SK-N-SH treated with all-trans-retinoic acid at 6 μM for 48 hours (cell line): ENCODE measurements around the gene IFIT3.

Experiments used
- ARNTL ChIP-seq: fragments of 450-650 bp; formaldehyde crosslinking; IDR thresholded peaks from 2 replicates; pipeline ENCODE4 v1.5.0; 2020; ENCODE audit warnings: low read depth, mild to moderate bottlenecking, moderate library complexity, borderline replicate concordance
- TCF4 ChIP-seq: fragments of 250-450 bp; sonication (Bioruptor Pico); IDR thresholded peaks from 2 replicates; pipeline ENCODE4 v1.8.0; 2021; ENCODE audit warnings: mild to moderate bottlenecking, moderate library complexity, borderline replicate concordance
- ZFP3 ChIP-seq: fragments of 250-450 bp; sonication (Bioruptor Pico); IDR thresholded peaks from 2 replicates; pipeline ENCODE4 v1.5.0; 2020; ENCODE audit warnings: mild to moderate bottlenecking, moderate library complexity
- ZFP30 ChIP-seq: fragments of 450-650 bp; formaldehyde crosslinking; IDR thresholded peaks from 2 replicates; pipeline ENCODE4 v1.5.0; 2022; ENCODE audit warnings: mild to moderate bottlenecking, moderate library complexity
- TF ChIP-seq, protein P1 (sequence below): fragments of 250-450 bp; sonication (Bioruptor Pico); IDR thresholded peaks from 2 replicates; pipeline ENCODE4 v1.5.1; 2021; ENCODE audit warnings: mild to moderate bottlenecking, moderate library complexity
- TF ChIP-seq, protein P2 (sequence below): fragments of 250-450 bp; sonication (Bioruptor Pico); IDR thresholded peaks from 2 replicates; pipeline ENCODE4 v1.8.0; 2020; ENCODE audit warnings: mild to moderate bottlenecking, moderate library complexity, borderline replicate concordance

DNA sequence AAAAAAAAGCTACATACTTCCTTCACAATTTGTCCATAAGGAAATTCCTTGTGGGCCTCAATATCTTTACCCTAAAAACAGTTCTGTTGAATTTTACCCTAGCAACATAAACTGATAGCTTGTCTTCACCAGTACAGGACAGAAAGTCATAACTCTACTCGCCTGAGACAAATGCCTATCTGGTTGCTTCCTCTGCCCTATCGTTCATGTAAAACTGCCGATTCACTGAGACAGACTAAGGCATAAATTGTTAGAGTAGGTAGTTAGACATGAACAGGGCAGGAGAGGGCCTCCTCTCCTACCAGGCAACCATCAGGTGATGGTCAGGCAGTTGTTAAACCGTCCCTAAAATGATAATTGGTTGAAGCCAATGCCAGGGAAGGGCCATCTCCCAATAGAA is 25.0 kb downstream of the IFIT3 start:
- TF ChIP-seq ZFP3 (CRISPR knock-in tag) (no peak), ZFP30 (CRISPR knock-in tag) (no peak), TCF4 (CRISPR knock-in tag) (no peak), ARNTL (CRISPR knock-in tag) (no peak)
- TF ChIP-seq, protein P1, sequence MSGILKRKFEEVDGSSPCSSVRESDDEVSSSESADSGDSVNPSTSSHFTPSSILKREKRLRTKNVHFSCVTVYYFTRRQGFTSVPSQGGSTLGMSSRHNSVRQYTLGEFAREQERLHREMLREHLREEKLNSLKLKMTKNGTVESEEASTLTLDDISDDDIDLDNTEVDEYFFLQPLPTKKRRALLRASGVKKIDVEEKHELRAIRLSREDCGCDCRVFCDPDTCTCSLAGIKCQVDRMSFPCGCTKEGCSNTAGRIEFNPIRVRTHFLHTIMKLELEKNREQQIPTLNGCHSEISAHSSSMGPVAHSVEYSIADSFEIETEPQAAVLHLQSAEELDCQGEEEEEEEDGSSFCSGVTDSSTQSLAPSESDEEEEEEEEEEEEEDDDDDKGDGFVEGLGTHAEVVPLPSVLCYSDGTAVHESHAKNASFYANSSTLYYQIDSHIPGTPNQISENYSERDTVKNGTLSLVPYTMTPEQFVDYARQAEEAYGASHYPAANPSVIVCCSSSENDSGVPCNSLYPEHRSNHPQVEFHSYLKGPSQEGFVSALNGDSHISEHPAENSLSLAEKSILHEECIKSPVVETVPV (CRISPR knock-in tag) = no peak
- TF ChIP-seq, protein P2, sequence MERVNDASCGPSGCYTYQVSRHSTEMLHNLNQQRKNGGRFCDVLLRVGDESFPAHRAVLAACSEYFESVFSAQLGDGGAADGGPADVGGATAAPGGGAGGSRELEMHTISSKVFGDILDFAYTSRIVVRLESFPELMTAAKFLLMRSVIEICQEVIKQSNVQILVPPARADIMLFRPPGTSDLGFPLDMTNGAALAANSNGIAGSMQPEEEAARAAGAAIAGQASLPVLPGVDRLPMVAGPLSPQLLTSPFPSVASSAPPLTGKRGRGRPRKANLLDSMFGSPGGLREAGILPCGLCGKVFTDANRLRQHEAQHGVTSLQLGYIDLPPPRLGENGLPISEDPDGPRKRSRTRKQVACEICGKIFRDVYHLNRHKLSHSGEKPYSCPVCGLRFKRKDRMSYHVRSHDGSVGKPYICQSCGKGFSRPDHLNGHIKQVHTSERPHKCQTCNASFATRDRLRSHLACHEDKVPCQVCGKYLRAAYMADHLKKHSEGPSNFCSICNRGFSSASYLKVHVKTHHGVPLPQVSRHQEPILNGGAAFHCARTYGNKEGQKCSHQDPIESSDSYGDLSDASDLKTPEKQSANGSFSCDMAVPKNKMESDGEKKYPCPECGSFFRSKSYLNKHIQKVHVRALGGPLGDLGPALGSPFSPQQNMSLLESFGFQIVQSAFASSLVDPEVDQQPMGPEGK (CRISPR knock-in tag) = no peak
